ENCODE measurements around the gene CELF1. TPM values are rescaled to one million over a fixed set of nuclear protein-coding genes. Genes with fewer than 3 reads are reported as not detected.

Gene CELF1
- total and polyA plus RNA-seq, 2 of the 4 experiments (the other 2 are of a cell fraction) = 63.3 to 135 TPM

DNA sequence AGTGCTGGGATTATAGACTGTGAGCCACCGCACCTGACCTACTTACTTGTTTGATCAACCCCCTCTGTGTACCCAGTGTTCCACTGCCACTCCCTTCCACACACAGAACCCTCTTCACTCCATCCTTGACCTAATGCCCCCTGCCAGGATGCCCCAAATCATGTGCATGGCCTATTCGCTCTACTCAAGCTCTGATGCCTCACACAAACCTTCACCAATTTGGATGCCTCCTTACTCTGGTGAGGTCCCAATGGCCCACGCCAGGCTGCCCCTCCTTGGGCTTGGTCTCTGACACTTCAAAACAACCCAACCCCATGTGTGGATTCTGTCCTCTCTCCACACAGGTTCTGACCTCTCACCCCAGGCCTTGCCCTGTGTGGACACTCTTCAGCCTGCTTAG lies 117.2 kb downstream of the CELF1 start:
- H2BK5ac ChIP-seq (ENCODE audit: low read depth, low read length, poor library complexity, severe bottlenecking) = no peak overlapping the region
- H3K9me3 ChIP-seq (ENCODE audit: control insufficient read depth, insufficient read depth, low read length) = no peaks in the 10 kb centered on the region
- CTCF ChIA-PET = interaction anchor here (0.6 kb wide), 1 partner anchor 187 kb away, joined by 4 read pairs; the partner anchor contains the start of gene ACP2
- H3K27ac ChIP-seq (ENCODE audit: insufficient read depth, low read length) = no peak overlapping the region
- H3K9me1 ChIP-seq (ENCODE audit: insufficient read depth, low read length) = peaks cover 3% of the 10 kb centered on the region; the same call in 1 of the 2 replicates
- no peak overlapping the region for H4K91ac ChIP-seq (ENCODE audit: insufficient read depth, low read depth, low read length)
- no peaks in the 10 kb centered on the region for H3K4me1 ChIP-seq (ENCODE audit: control insufficient read depth, insufficient read depth, low read length)
- H2AK9ac ChIP-seq (replicated peaks; ENCODE audit: low read depth, low read length, poor library complexity) = no peak overlapping the region
- dilution Hi-C loops (cut with HindIII; ENCODE audit: low sequenced_read_pairs, unreplicated experiment) = no loop called here
- no peaks in the 10 kb centered on the region for H3K36me3 ChIP-seq (ENCODE audit: control insufficient read depth, insufficient read depth, low read length)
- ATAC-seq (ENCODE audit: low read depth) = no peak
- no peak overlapping the region for H2BK120ac ChIP-seq (ENCODE audit: low read depth, low read length)
- BruUV-seq (replicated peaks) = no TSS peak
- H3K4me2 ChIP-seq (ENCODE audit: low read depth, low read length) = no peak overlapping the region
- H3K18ac ChIP-seq (ENCODE audit: low read depth, low read length) = no peak overlapping the region
- WGBS, 2 experiments (ENCODE audit: extremely low coverage in 2 of 2, insufficient read length in 1 of 2) = 100% methylated on average over 1 of the region's 3 CpGs; no CpG with 5 or more reads in 1 of the 2 experiments
- H3K23ac ChIP-seq (ENCODE audit: low read depth, low read length) = no peak overlapping the region
- no peak overlapping the region for H3K56ac ChIP-seq (ENCODE audit: extremely low read depth, insufficient read depth, low read length)
- H4K8ac ChIP-seq (ENCODE audit: low read depth in 2 of 2, low read length in 2 of 2) = no peak overlapping the region
- TF ChIP-seq CEBPB (IDR thresholded peaks at IDR 0.05; ENCODE audit: low read depth, low read length) = no peak
- TF ChIP-seq MAZ (IDR thresholded peaks at IDR 0.05; ENCODE audit: borderline replicate concordance, low read depth, low read length) = no peak
- no peak for TF ChIP-seq RCOR1 (IDR thresholded peaks at IDR 0.05; ENCODE audit: insufficient replicate concordance, low read length)
- no peak for TF ChIP-seq BHLHE40 (IDR thresholded peaks at IDR 0.05; ENCODE audit: low read depth, low read length)
- TF ChIP-seq FOS (IDR thresholded peaks at IDR 0.05; ENCODE audit: low read depth, low read length) = no peak
- TF ChIP-seq CHD1 (IDR thresholded peaks at IDR 0.05; ENCODE audit: low read depth, low read length) = no peak
- TF ChIP-seq CTCF (conservative IDR thresholded peaks at IDR 0.05; ENCODE audit: low read depth, low read length) = no peak
- no peak for TF ChIP-seq MAFK (IDR thresholded peaks at IDR 0.05; ENCODE audit: low read depth, low read length)
- no peak for TF ChIP-seq POLR2A (IDR thresholded peaks at IDR 0.05; ENCODE audit: low read depth, low read length)
- no peak for TF ChIP-seq MXI1 (IDR thresholded peaks at IDR 0.05; ENCODE audit: borderline replicate concordance, low read depth, low read length)
- TF ChIP-seq RFX5 (IDR thresholded peaks at IDR 0.05; ENCODE audit: low read depth, low read length) = no peak
- TF ChIP-seq NFE2L2 (IDR thresholded peaks at IDR 0.05; ENCODE audit: low read depth, low read length) = no peak
- no peak for TF ChIP-seq RAD21 (IDR thresholded peaks at IDR 0.05; ENCODE audit: low read length)
- no peak for TF ChIP-seq ELK1 (IDR thresholded peaks at IDR 0.05; ENCODE audit: borderline replicate concordance, low read depth, low read length)
- intact Hi-C loops (cut with micrococcal nuclease) = no loop called here
- H3K27me3 ChIP-seq (ENCODE audit: control insufficient read depth, insufficient read depth, low read length) = no peaks in the 10 kb centered on the region
- no peak overlapping the region for H3K9ac ChIP-seq (ENCODE audit: low read depth, low read length)
- no peak for DNase-seq
- H3K79me1 ChIP-seq (ENCODE audit: low read depth in 1 of 2, low read length in 2 of 2) = no peaks in the 10 kb centered on the region
- no peak overlapping the region for H2BK15ac ChIP-seq (ENCODE audit: low read depth, low read length)
- no peak overlapping the region for H2AK5ac ChIP-seq (ENCODE audit: low read depth, low read length)
- H4K5ac ChIP-seq (ENCODE audit: low read depth, low read length) = no peak overlapping the region
- no peak overlapping the region for H3K4me3 ChIP-seq (ENCODE audit: insufficient read depth, low read depth, low read length)
- H2BK20ac ChIP-seq (ENCODE audit: low read depth, low read length) = no peak overlapping the region
- H2AFZ ChIP-seq (replicated peaks; ENCODE audit: low read length, poor library complexity) = peak overlapping the region; percentile 58
- no peak overlapping the region for H3K4ac ChIP-seq (ENCODE audit: low read depth, low read length)
- no peak overlapping the region for H3K14ac ChIP-seq (replicated peaks; ENCODE audit: low read depth, low read length)
- in situ Hi-C loops (cut with MboI; ENCODE audit: low sequenced_read_pairs) = no loop called here
- no peaks in the 10 kb centered on the region for H4K20me1 ChIP-seq (ENCODE audit: insufficient read depth, low read length)
- POLR2A ChIA-PET (ENCODE audit: unreplicated experiment) = no interaction called here

All from IMR-90 (cell line).